GM20000 (cell line): ENCODE measurements around the gene ERG.

Experiments
- DNase-seq: peaks from one replicate; pipeline ENCODE4 v3.0.0; 2012; ENCODE audit warnings: low spot score
- TF ChIP-seq, protein P1 (sequence below): IDR thresholded peaks from 2 replicates; pipeline ENCODE4 v1.5.1; 2012; ENCODE audit warnings: mild to moderate bottlenecking, control low read depth; ENCODE audit errors: extremely low read depth, missing control alignments

The ERG gene

DNA sequence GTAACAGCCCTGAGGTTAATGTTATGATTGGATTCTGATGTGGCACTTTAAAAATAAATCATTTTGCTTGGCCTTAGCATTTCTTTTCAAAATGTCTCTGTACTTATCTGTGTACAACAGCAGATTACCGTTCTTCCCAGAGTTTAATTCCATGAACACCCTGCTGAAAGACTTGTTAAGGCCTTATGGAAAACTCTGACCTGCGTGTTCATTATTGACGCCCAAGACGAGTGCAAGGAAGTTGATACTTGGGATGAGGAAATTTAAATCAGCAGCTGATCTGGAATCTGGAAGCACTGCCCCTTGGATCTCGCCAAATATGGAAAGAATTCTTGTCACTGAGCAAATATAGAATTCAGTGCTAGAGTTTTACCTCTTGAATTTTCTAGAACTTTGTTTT, 6.7 kb downstream of the ERG start:
- TF ChIP-seq, protein P1, sequence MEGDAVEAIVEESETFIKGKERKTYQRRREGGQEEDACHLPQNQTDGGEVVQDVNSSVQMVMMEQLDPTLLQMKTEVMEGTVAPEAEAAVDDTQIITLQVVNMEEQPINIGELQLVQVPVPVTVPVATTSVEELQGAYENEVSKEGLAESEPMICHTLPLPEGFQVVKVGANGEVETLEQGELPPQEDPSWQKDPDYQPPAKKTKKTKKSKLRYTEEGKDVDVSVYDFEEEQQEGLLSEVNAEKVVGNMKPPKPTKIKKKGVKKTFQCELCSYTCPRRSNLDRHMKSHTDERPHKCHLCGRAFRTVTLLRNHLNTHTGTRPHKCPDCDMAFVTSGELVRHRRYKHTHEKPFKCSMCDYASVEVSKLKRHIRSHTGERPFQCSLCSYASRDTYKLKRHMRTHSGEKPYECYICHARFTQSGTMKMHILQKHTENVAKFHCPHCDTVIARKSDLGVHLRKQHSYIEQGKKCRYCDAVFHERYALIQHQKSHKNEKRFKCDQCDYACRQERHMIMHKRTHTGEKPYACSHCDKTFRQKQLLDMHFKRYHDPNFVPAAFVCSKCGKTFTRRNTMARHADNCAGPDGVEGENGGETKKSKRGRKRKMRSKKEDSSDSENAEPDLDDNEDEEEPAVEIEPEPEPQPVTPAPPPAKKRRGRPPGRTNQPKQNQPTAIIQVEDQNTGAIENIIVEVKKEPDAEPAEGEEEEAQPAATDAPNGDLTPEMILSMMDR = no peak
- no peak for DNase-seq

DNA sequence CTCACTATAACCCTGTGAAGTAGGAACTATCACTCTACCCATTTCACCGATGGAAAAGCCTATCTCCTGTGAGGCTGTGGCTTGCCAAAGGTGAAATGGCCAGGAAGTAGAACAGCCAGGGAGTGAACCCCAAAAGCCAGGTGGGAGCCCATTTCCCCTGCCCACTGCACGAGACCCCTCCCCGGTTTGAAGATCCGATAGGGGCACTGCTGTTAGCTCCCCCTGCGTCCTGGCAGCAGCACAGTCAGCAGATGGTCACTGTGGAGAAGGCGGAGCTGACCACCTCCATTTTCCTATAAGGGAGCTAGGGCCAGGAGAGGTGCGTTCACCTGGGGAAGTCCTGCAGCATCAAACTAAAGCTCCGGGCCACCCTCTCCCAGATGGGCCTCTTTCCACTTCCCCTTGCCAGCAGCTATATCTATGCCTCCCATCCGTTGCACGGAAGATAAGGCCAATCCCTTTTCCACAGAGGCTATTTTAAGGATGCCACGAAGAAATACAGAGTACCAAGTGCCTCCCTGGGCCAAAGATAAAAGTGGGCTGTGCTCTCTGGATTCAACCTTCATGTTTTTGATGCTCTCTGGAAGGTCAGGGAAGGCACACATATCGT, 7.8 kb downstream of the ERG start:
- no peak for DNase-seq
- TF ChIP-seq, protein P1 = no peak

DNA sequence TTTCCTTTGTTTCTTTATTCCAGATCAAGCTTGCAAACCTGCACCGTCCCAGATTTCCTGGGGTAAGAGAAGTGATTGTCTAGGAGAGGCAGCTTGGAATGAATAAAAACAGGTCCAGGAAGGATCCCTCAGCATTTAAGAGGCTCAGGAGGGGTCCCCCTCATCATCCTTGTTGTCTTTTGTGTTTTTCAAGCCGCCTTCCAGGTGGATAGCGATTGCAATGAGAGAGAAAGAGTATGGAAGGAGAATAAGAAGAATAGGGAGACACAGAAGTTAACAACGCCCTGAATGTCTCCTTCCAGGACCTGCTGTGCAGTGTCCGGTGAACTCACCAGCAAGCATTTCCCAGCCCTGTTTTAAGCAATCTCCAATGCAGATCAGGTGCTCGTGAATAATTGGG, 8.5 kb downstream of the ERG start:
- TF ChIP-seq, protein P1 = no peak
- no peak for DNase-seq

DNA sequence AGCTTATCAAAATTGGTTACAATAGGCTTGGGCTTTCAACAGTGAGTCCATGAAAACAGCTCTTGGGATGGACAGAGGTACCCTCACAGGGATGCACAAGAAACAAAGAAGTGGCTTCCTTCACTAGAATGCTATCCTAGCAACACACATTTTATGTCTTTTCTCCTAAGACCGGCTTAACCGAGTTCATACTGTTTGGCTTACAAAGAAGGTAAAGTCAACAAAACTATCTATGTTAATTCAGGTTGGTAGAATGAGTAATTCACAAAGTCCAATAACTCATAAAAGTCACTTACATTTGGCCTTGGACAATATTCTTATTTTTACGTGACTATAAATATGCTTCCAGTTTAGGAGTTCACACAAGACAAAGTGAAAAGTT, 9.0 kb downstream of the ERG start:
- DNase-seq = no peak
- TF ChIP-seq, protein P1 = no peak

DNA sequence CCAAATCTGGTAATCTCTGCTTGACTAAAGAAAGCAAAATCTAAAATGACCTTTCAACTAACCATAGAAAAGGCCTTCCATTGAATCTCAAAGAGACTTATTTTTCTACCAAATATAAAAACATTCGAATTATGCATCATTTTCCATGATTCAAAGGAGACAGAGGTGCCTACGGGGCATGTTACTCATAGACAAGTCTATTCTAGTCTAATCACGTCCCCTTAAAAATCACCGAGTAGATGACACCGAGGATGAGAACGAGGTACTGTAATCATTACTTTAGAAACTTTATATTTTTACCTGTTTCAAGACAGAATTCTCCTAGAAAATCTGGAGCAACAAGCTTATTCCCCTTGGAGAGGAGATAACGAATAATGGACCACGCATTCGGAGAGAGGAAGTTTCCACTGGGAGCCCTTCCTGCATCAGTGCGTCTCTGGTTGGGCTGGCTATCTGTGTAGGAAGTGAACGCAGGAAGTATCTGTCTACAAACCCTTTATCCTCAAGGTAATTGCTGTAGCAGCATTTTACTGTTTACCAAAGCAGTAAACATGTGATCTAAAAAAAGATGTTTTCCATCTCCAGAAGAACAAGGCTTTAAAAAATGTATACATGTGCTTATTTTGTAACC, 9.5 kb downstream of the ERG start:
- DNase-seq = no peak
- TF ChIP-seq, protein P1 = no peak

DNA sequence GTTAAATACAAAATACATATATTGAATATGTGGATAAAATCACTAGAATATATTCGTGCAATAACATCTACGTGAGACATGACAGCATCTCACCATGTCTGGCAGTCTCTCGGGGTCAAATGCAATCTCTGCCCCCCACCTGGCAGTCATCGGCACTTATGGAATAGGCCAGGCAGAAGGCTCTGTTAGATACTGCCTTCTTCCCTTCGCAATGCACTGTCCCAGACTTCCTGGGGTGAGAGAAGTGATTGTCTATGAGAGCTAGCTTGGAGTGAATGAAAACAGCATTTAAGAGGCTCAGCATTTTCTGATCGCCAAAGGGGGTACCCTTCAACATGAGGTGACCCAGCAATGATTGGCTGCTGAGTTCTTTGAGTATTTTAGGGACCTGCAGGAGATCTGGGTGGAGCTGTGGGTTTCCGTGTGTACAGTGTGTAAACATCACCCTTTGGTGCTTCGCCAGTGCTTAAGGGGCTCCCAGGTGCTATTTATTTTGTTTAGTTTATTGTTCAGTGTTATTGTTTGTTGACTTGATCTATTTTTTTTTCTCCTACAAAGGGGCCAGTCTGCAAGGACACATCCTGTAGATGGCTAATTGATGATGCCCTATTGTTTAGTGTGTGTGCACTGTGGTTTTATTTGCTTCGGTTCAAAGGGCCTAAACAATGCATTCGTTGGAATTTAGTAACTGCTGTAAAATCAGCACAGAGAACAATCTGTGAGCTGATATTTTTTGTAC, 10.2 kb downstream of the ERG start:
- TF ChIP-seq, protein P1 = no peak
- no peak for DNase-seq

DNA sequence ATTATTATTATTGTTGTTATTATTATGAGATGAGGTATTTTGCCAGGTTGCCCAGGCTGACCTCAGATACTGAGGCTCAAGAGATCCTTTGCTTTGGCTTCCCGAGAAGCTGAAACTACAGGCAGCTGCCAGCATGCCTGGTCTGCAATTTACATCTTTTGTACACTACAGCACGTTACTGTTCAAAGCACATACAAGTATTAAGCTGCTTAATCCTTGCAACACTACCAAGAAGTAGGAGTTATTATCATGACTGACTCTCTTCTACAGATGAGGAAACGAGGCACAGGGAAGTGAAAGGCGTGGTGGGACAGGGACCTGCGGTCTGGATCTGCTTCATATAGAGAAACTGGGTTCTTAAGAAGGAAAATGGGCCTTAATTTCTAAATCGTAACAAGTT, 11.6 kb downstream of the ERG start:
- no peak for DNase-seq
- TF ChIP-seq, protein P1 = no peak
